Activated CD4-positive, alpha-beta T cell treated with anti-CD3 and anti-CD28 coated beads for 1 hour (primary cell): ENCODE measurements around the gene SEPTIN12.
"Not testable (repeated sequence)": the region's sequence is repeated elsewhere in the genome, so short reads cannot be mapped to it uniquely, and the experiment has no call there.

Source experiments
- DNase-seq: peaks from one replicate; pipeline ENCODE4 v3.0.0-alpha.2; 2020

Gene SEPTIN12

GRCh38 chr16:4750896-4751295, 37.2 kb downstream of the SEPTIN12 start:
- no peak for DNase-seq

- DNase-seq, result no peak
Observed at GRCh38 chr16:4749700-4750257, 38.4 kb downstream of the SEPTIN12 start.

GRCh38 chr16:4748682-4749411, 39.3 kb downstream of the SEPTIN12 start:
- no peak for DNase-seq

GRCh38 chr16:4747906-4748681, 40.1 kb downstream of the SEPTIN12 start:
- DNase-seq, result no peak

GRCh38 chr16:4746991-4747574, 41.1 kb downstream of the SEPTIN12 start:
- DNase-seq, result no peak

- no peak for DNase-seq
Observed at GRCh38 chr16:4746215-4746614, 41.9 kb downstream of the SEPTIN12 start.

GRCh38 chr16:4745274-4745569, 42.9 kb downstream of the SEPTIN12 start:
- DNase-seq, result no peak

GRCh38 chr16:4744555-4745273, 43.4 kb downstream of the SEPTIN12 start:
- no peak for DNase-seq

GRCh38 chr16:4743226-4743878, 44.8 kb downstream of the SEPTIN12 start:
- no peak for DNase-seq

- not testable (repeated sequence) for DNase-seq
Observed at GRCh38 chr16:4738370-4738769, 49.8 kb downstream of the SEPTIN12 start.

GRCh38 chr16:4737545-4737944, 50.6 kb downstream of the SEPTIN12 start:
- no peak for DNase-seq

- DNase-seq, result no peak
Observed at GRCh38 chr16:4736546-4736945, 51.6 kb downstream of the SEPTIN12 start.

GRCh38 chr16:4734730-4735535, 53.2 kb downstream of the SEPTIN12 start:
- DNase-seq, result peak; percentile 84

- peak; percentile 67 for DNase-seq
Observed at GRCh38 chr16:4734063-4734729, 53.9 kb downstream of the SEPTIN12 start, which contains the start of the genes ANKS3 and DNAAF8. Gene ANKS3, minus strand, starts transcription at chr16:4734271. Its CDS starts 4,122 bp downstream, at chr16:4730149. Gene DNAAF8, plus strand, starts transcription at chr16:4734537. Its CDS starts 1,978 bp downstream, at chr16:4736515.

GRCh38 chr16:4733747-4734062, 54.4 kb downstream of the SEPTIN12 start:
- DNase-seq, result no peak

GRCh38 chr16:4733211-4733742, 54.9 kb downstream of the SEPTIN12 start:
- DNase-seq, result no peak

GRCh38 chr16:4729876-4730275, 58.3 kb downstream of the SEPTIN12 start:
- DNase-seq, result no peak

- DNase-seq, result no peak
Observed at GRCh38 chr16:4728676-4729075, 59.5 kb downstream of the SEPTIN12 start.
